K562 (cell line): ENCODE data around the gene FADD. TPM values are rescaled to one million over a fixed set of nuclear protein-coding genes. Genes with fewer than 3 reads are reported as not detected.

Experiments used
- BHLHE40 ChIP-seq: IDR thresholded peaks from 2 replicates; pipeline ENCODE4 v1.6.1; 2011; ENCODE audit warnings: low read length, improper control_type of control experiment
- CGGBP1 ChIP-seq: fragments of 250-450 bp; sonication (Bioruptor Pico); IDR thresholded peaks from 2 replicates; pipeline ENCODE4 v1.9.0; 2021; ENCODE audit warnings: mild to moderate bottlenecking
- CREBBP ChIP-seq: IDR thresholded peaks from one replicate; pipeline ENCODE4 v1.6.1; 2012; ENCODE audit warnings: low read depth, mild to moderate bottlenecking, control low read depth, inconsistent platforms, low read length
- EHMT2 ChIP-seq: fragments of 450-650 bp; IDR thresholded peaks from 2 replicates; pipeline ENCODE4 v1.6.1; 2018; ENCODE audit warnings: antibody characterized with exemption
- ESRRB ChIP-seq: fragments of 250-450 bp; sonication (Bioruptor Pico); IDR thresholded peaks from 2 replicates; pipeline ENCODE4 v1.5.0; 2020; ENCODE audit warnings: mild to moderate bottlenecking, moderate library complexity, borderline replicate concordance
- FOXJ3 ChIP-seq: sonication (generic); formaldehyde crosslinking; IDR thresholded peaks from 2 replicates; pipeline ENCODE4 v1.4.0; 2020; ENCODE audit warnings: mild to moderate bottlenecking, missing genetic modification reagents
- FOXK1 ChIP-seq: sonication (generic); formaldehyde crosslinking; IDR thresholded peaks from 2 replicates; pipeline ENCODE4 v1.8.0; 2022; ENCODE audit warnings: missing genetic modification reagents, mild to moderate bottlenecking, borderline replicate concordance
- GATAD2A ChIP-seq: fragments of 450-650 bp; IDR thresholded peaks from 2 replicates; pipeline ENCODE4 v1.6.1; 2017
- HINFP ChIP-seq: fragments of 450-650 bp; conservative IDR thresholded peaks from 2 replicates; pipeline ENCODE4 v1.6.1; 2016; ENCODE audit warnings: missing genetic modification characterization, low read depth, mild to moderate bottlenecking, control low read depth, missing compliant biosample characterization
- IFI16 ChIP-seq: fragments of 250-450 bp; sonication (Bioruptor Pico); IDR thresholded peaks from 2 replicates; pipeline ENCODE4 v2.1.2; 2022; ENCODE audit warnings: mild to moderate bottlenecking, inconsistent platforms
- KDM5B ChIP-seq: fragments of 200-600 bp; sonication (generic); IDR thresholded peaks from 2 replicates; pipeline ENCODE4 v1.6.1; 2012; ENCODE audit warnings: low read depth, mild to moderate bottlenecking, moderate library complexity, low read length, control low read depth, inconsistent platforms; ENCODE audit not compliant: insufficient replicate concordance
- NFE2L1 ChIP-seq: fragments of 450-650 bp; IDR thresholded peaks from 2 replicates; pipeline ENCODE4 v1.6.1; 2016; ENCODE audit warnings: missing genetic modification characterization, low read depth, mild to moderate bottlenecking, missing compliant biosample characterization, moderate library complexity, borderline replicate concordance
- PHB ChIP-seq: fragments of 250-450 bp; sonication (Bioruptor Pico); IDR thresholded peaks from 2 replicates; pipeline ENCODE4 v1.5.0; 2021
- PTRF ChIP-seq: fragments of 450-650 bp; IDR thresholded peaks from 2 replicates; pipeline ENCODE4 v1.6.1; 2016; ENCODE audit warnings: mild to moderate bottlenecking, missing genetic modification characterization, missing compliant biosample characterization
- SAP30 ChIP-seq: fragments of 200-600 bp; sonication (generic); IDR thresholded peaks from 2 replicates; pipeline ENCODE4 v1.6.1; 2012; ENCODE audit warnings: borderline replicate concordance, low read depth, mild to moderate bottlenecking, moderate library complexity, low read length, control low read depth, inconsistent platforms; ENCODE audit not compliant: insufficient read depth, poor library complexity, severe bottlenecking
- SNRNP70 ChIP-seq: fragments of 200-400 bp; formaldehyde crosslinking; optimal IDR thresholded peaks from 2 replicates; pipeline ENCODE3; 2017; ENCODE audit warnings: low read depth, low read length
- SUPT5H ChIP-seq: fragments of 450-650 bp; IDR thresholded peaks from 2 replicates; pipeline ENCODE4 v1.6.1; 2016
- U2AF2 ChIP-seq: fragments of 200-400 bp; formaldehyde crosslinking; optimal IDR thresholded peaks from 2 replicates; pipeline ENCODE3; 2017; ENCODE audit warnings: low read depth, mild to moderate bottlenecking, low read length
- ZNF12 ChIP-seq: sonication (generic); formaldehyde crosslinking; IDR thresholded peaks from 2 replicates; pipeline ENCODE4 v1.4.0; 2020; ENCODE audit warnings: mild to moderate bottlenecking, missing genetic modification reagents
- ZNF217 ChIP-seq: sonication (generic); formaldehyde crosslinking; IDR thresholded peaks from 2 replicates; pipeline ENCODE4 v1.8.0; 2022; ENCODE audit warnings: mild to moderate bottlenecking, missing genetic modification reagents
- ZNF280B ChIP-seq: fragments of 250-450 bp; sonication (Bioruptor Pico); IDR thresholded peaks from 2 replicates; pipeline ENCODE4 v1.5.1; 2021; ENCODE audit warnings: mild to moderate bottlenecking
- ZNF551 ChIP-seq: fragments of 250-450 bp; sonication (Bioruptor Pico); IDR thresholded peaks from 2 replicates; pipeline ENCODE4 v1.5.0; 2021; ENCODE audit warnings: mild to moderate bottlenecking, moderate library complexity
- polyA plus RNA-seq, 8 experiments: library from polyadenylated mRNA; depleted of rRNA in 4 of 8; stranded (reverse) in 5 of 8; unstranded in 3 of 8; fragments of >200 nt; fragmentation: Nextera tagmentation in 2 of 8; fragmentation: Illumina TruSeq in 1 of 8; extraction: Ambion mirVana in 2 of 8; extraction: Trizol in 1 of 8; gene quantifications; 2 replicates each; pipeline versions ENCODE4 v1.2.1 to v1.2.3, GENCODE V29; 2011 to 2014; ENCODE audit warnings: inconsistent platforms in 1 of 8, missing spikeins in 1 of 8
- total RNA-seq, 7 experiments: library from RNA; depleted of rRNA in 6 of 7; stranded (reverse); fragments of >200 nt in 6 of 7; fragmentation: Illumina TruSeq in 2 of 7; extraction: Trizol in 2 of 7; gene quantifications; 2 replicates each; pipeline versions ENCODE4 v1.2.1 to v1.2.3, GENCODE V29; 2011 to 2021; ENCODE audit warnings: low replicate concordance in 1 of 7
- TF ChIP-seq, protein P1 (sequence below): sonication (generic); formaldehyde crosslinking; IDR thresholded peaks from 2 replicates; pipeline ENCODE4 v1.8.1; 2023; ENCODE audit warnings: mild to moderate bottlenecking, missing genetic modification reagents

The FADD gene
- total and polyA plus RNA-seq, 9 of the 15 experiments (the other 6 are each of a cell fraction or from before 2014, with no cell fraction given) = 0.29 to 26.9 (median 20.4) TPM

DNA sequence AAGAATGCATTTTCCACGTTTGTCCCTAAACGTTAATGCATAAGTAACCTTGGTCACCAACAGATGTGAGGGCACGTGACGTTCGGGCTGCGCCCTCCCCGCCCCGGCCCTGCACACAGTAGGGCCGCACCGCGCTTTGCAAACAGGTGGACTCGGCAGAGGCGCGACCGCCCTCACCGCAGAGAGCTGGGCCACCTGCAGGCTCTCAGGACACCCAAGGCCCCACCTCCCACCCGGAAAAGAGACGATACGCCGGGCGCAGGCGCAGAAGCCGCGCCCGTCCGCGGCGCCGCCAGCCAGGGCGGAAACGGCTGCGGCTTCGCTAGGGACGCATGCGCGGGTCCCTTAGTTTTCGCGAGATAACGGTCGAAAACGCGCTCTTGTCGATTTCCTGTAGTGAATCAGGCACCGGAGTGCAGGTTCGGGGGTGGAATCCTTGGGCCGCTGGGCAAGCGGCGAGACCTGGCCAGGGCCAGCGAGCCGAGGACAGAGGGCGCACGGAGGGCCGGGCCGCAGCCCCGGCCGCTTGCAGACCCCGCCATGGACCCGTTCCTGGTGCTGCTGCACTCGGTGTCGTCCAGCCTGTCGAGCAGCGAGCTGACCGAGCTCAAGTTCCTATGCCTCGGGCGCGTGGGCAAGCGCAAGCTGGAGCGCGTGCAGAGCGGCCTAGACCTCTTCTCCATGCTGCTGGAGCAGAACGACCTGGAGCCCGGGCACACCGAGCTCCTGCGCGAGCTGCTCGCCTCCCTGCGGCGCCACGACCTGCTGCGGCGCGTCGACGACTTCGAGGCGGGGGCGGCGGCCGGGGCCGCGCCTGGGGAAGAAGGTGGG is at the start of gene FADD (continued):
- TF ChIP-seq FOXK1 (CRISPR knock-in tag) (peak; percentile 49; the same call in 1 of the 2 replicates), EHMT2 (no peak), HINFP (tag) (no peak), FOXJ3 (no peak), GATAD2A (peak; percentile 37; the same call in 1 of the 2 replicates), CREBBP (no peak), SUPT5H (peak; percentile 84), ZNF280B (CRISPR knock-in tag) (no peak), PTRF (tag) (no peak), BHLHE40 (peak; percentile 79), U2AF2 (no peak), ZNF551 (CRISPR knock-in tag) (no peak), PHB (CRISPR knock-in tag) (no peak), SAP30 (no peak), IFI16 (CRISPR knock-in tag) (no peak), NFE2L1 (no peak), KDM5B (peak; percentile 84), ZNF12 (CRISPR knock-in tag) (0 out of 2 replicates have a peak, but pooled peaks have one; percentile 17), ZNF217 (no peak), ESRRB (CRISPR knock-in tag) (no peak), CGGBP1 (CRISPR knock-in tag) (no peak), SNRNP70 (no peak)
- TF ChIP-seq, protein P1, sequence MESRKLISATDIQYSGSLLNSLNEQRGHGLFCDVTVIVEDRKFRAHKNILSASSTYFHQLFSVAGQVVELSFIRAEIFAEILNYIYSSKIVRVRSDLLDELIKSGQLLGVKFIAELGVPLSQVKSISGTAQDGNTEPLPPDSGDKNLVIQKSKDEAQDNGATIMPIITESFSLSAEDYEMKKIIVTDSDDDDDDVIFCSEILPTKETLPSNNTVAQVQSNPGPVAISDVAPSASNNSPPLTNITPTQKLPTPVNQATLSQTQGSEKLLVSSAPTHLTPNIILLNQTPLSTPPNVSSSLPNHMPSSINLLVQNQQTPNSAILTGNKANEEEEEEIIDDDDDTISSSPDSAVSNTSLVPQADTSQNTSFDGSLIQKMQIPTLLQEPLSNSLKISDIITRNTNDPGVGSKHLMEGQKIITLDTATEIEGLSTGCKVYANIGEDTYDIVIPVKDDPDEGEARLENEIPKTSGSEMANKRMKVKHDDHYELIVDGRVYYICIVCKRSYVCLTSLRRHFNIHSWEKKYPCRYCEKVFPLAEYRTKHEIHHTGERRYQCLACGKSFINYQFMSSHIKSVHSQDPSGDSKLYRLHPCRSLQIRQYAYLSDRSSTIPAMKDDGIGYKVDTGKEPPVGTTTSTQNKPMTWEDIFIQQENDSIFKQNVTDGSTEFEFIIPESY (CRISPR knock-in tag) = peak; percentile 40
